T1000 (cell line): ENCODE measurements around the gene SEMA3G.

Experiments
- DNase-seq: peaks from one replicate; lab custom pipeline; 2025; ENCODE audit warnings: mixed read lengths; lab: John Stamatoyannopoulos, UW

Gene SEMA3G

DNA sequence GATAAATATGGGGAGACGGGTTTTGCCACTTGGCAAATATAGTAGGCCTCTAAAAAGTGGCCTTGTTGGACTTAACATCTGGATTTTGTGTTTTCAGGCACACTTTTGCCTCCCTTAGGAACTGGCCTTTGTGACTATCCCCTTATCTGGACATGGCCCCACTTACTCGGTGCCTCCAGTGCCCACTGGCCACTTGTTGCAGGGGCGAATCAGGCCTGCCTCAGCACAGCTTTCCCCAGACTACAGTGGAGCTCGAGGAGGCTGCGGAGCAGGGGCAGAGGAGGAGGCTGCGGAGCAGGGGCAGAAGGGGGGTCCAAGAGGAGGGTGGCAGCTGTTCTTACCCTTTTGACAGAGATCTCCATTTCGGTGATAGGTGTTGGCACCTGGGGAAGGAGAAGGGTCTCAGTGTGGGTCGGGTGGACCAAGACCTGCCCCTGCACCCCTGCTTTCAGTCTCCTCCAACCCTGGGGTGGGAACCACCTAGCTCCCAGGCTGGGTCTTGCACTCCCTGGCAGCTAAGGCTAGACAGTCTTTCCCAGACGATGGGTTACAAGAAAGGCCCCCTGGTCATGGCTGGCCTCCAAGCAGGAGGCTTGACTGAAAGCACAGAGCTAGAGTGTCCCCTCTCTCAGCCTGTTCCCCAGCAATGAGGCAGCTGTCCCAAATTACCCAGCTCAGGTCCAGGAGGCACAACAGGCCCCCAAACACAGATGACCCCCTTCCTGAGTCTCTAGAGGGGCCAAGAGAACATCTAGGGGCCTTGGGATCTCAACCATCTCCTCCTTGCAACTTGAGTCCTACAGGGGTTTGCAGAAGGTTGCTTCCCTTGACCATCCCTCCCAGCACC is 6.1 kb downstream of the SEMA3G start:
- DNase-seq, result no peak

DNA sequence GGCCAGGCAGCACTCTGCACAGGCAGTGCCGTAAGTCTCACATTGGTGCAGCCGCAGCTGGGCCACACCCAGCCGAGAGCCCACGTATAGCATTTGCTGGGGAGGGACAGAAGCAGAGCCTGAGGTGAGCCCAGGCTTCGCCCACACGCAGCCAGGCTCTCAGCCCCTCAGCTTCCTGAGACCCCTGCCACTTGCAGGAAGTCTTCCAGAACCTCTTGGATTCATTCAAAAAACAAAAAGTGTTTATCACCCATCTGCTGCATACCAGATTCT is 6.9 kb downstream of the SEMA3G start:
- no peak for DNase-seq

DNA sequence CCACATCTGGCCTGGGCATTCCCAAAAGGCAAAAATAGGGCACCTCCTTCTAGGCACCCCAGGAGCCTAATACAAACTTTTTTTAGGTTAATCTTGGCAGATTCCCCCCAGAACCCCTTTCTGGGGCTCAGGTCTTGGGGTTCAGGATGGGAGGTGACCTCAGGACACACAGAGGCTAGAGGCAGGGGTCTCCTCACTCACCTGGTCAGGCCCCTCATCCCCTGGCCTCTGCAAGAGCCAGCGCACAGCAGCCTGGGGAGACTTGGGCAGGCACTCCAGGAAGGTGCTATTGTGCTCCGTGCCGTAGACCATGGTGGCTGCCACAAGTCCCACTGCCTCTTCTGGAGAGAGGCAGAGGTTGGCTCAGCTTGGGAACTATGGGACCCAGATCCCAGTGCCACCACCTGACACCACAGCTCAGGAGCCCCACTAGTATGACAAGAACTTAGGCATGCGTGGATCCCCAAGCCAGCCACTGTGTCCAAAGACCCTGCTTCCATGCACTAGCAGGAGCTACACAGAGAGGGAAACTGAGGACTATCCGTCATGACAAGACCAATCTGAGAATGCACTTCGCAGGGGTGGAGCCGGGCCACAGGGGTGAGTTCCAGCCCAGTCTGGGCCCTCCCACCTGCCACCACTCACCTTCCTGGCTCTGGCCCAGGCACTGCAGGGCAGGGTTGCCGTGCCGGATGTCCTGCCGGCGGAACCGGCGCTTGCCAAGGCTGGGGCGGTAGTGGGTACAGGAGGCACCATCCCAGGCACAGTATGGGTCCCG is 7.4 kb downstream of the SEMA3G start:
- DNase-seq, result no peak

DNA sequence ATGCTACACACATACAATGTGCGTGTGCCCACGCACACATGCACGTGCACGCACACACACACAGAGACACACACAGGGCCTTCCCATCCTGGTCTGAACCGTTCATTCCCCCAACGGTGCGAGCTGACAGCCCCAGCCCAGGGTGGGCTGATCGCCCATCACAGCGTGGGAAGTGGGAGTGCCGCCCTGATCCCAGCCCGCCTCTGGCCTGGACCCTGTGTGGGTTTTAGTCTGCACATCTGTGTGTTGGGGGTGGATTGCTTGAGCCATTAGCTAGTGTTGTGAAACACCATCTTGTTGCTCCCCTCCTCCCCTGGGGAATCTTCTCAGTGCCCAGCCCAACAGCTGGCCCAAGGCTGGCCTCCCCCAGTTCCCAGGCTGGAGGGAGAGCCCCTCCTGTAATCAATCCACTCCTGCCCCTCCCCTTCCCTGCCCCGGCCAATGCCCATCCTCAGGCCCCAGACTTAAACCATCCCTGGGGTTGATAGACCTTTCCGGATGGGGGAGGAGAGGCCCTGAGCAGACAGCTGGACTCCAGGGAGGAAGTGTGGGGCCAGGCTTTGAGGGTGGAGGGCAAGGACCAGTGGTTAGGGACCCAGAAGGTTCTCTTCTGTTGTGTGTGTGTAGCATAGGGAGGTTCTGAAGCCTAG is 8.3 kb downstream of the SEMA3G start:
- DNase-seq, result no peak

DNA sequence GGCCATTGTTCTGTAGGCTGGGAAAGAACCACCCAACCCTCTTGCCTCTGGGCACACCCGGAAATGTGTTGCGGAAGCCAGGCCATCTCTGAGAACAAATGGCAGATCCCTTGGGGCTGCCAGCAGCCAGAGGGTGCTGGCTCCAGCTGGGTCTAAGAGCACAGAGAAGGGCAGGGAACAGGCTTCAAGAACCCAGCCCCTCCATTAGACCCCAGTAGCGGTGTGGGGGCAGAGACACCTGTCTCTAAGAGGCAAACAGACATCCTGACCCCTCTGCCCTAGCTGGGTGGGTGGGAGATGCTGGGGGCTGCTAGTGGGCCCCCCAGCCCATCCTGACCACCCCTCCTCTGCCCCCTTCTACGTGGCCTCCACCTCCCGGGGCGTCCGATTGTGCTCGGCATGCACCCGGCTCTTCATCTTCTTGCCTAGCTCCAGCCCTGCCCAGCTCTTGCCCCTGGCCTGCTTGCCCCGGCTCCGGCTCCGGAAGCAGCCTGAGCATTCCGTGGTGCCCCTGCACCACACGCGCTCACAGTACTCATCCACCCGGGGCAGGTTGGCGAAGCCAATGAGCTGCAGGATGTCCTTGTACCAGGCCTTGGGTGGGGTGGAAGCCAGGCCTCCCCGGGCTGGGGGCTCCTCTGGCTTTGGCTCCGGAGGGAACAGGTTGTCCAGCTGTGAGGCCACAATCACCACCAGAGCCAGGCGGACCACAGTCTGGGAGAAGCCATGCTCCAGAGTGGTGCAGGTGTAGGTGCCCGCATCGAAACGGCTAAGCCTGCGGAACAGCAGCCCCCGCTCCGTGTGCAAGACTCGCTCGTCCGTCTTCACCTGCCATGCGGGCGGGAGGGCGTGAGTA is 9.4 kb downstream of the SEMA3G start:
- DNase-seq, result no peak

DNA sequence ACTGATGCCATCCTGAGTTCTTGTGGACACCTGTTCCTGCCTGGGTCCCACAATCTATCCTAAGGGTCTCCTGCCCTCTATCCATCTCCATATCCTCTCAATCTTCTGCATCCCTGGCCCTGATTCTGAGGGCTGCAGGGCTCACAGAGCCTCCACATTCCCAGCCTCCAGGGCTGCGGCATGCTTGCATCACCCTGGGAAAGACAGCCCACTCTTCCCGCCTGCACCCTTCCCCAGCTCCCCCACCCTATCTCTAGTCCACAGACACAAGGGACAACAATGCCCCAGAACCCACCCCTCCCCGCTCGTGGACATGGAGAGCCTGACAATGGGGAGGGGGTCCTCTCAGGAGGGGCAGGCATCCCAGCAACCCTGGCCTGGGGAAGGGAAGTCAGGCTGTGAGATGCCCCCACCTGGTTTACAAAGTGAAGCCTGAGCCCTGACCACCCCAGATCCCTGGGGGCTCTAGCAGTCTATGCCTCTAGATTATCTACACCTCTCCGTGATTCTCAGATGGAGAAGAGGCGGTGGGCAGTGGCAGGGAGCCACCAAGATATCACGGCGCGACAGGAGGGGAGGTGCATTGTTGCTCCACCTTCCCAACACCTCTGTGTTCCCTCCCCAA is 10.3 kb downstream of the SEMA3G start:
- no peak for DNase-seq

DNA sequence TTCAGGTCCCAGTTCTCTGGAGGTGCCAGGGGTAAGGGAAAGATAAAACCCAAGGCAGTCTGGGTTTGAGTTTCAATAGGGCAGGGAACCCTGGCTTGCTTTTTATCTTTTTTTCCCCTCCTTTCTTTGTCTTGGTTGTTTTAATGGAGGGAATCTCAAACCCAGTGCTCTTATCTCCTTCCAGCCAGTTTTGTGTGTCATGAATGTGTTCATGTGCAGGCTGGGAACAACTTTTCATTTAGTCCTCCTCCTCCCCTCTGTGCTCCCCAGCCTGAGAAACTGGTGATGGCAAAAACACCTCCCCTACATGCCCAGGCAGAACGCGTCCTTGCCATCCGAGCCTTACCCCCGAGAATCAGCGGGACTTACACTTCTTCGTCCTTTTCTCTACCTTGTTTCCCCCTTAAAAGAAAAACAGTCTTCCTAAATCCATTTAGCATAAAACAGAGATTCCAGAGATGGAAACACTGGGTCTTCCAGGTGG is 10.9 kb downstream of the SEMA3G start:
- DNase-seq, result no peak

DNA sequence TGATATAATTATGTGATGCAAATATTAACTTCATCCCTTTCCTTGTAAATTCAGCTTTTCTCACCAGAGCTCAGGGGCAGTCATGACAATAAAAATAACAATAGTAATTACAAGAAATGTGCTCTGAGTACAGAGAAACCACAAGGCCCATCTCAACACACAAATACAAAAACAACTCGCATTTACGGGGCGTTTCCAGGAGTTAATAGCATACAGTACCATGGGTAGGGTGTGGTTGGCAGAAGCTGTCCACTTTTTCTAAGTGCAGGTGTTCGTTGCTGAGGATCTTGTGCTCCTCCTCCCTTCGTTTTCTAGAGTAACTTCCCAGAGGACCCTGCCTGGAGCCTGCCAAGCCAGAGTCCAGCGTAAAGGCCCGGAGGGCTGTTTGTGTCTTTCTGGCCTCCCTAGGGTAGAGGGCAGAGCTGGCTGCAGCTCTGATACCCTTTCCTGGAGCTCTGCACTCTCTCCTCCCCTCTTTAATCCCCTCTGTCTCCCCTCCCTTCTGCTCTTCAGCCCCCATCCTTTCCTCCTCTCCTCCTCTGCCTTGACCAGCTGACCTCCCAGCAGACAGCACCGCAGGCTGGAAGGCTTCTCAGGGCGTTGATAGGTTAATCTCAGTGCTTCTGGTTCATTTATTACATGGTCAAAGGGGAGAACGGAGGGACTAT is 11.4 kb downstream of the SEMA3G start:
- DNase-seq, result no peak

DNA sequence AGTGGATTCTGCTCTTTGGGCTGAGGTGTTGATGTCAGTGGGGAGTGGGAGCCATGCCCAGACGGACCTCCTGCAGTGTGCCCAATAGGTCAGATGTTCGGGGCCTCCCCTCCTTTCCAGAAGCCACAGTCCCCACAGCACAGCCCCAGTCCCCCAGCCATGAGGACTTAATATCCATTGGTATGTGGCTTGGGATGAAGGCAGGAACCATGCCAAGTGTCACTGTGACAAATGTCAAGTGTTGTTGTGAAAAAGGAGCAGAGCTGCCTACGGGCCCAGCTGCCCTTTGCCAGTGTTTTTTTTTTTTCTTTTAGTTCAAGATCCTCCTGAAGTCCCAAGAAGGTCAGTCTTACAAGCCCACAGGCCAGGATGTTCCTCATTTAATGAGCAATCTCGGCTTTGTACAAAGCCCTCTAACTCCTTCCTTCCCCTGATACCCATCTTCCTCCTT is 12.2 kb downstream of the SEMA3G start:
- no peak for DNase-seq

DNA sequence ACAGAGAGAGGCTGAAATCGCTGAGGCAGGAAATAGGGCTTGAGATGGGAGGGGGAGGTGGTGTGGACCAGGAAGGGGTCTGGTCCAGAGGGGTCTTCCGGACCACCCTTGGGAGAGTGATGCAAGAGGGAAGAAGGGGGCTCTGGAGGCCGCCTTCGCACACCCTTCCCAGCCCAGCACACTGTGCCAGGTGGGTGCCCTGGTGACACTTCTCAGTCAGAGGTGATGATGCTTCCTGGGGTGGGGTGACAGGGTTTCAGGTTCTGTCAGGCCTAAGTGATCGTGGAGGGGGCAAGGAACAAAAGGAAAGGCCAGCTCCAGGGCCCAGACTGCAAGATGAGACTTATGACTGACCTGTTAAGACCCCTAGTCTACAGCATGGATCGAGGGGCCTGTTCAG is 12.7 kb downstream of the SEMA3G start:
- no peak for DNase-seq

DNA sequence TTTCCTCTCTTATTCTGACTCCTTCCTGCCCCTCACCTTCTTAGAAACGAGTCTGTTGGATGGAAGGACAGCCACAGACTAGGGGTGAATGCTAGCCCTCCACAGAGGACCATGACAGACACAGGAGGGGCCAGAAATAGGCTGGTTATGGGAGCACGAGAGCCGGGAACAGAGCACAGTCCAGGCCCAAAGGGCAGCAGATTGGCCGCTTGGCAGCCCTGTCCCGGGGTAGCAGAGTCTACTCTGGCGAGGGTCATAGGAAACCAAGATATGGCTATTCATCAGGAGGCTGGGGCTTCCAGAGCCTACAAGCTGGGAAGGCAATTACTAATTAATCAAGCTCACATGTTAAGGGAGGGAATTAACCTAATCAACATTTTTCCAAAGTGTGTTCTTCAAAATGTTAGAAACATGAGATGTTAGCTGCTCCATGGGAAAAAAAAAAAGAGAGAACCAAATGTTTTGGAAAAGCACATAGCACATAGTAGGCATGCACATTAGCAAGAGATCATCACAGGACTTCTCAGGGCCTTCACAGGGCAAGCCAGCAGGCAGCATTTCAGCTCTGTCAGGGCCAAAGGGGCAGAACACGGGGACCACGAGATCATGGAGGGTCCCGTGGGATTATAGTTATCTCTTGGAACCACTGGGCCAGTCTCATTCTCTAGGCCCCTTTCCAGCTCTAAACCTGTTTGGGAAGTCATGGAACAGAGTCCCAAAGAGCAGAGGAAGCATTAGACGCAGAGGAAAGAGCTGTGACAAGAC is 13.3 kb downstream of the SEMA3G start:
- DNase-seq, result no peak

DNA sequence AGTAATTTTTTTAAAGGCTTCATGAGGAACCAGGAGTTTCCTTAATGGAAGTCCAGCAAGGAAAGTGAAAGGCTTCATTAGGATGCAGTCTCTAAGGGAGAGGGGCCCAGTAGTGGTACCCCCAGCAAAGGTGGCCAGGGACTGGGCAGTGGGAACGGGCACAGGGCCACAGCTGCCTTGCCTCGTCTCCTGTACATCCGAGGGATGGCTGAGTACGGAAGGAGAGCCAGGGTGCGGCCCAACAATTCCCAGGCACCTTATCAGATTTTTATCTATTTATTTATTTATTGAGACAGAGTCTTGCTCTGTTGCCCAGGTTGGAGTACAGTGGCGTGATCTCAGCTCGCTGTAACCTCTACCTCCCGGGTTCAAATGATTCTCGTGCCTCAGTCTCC is 14.5 kb downstream of the SEMA3G start:
- no peak for DNase-seq

DNA sequence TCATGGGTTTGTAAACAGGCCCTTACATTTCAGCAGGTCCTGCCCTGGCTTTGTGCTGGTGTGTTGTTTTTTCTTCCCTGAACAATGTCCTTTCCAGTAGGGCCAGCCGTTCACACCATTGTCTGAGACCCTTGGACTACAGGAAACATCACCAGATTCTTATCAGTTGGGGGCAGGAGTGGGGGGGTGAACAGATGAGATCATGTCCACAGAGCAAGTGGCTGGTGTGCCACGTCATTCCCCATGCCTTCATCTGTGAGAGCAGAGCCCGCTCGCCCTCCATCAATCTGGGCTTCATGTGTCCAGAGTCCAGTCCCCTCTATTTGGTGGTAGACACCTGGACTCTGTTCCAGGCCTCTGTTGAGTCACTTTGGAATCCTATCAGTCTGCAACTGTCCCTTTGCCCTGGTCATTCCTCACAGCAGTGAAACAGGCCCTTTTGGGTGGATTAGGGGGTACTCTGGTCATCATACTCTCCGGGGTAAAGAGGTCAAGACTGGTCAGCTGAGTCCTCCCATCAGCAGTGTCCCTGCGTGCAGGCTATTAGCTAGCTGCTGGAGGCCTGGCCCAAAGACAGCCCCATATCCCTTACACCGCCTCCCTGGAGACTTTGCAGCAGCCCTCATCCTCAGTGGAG is 15.0 kb downstream of the SEMA3G start:
- no peak for DNase-seq

DNA sequence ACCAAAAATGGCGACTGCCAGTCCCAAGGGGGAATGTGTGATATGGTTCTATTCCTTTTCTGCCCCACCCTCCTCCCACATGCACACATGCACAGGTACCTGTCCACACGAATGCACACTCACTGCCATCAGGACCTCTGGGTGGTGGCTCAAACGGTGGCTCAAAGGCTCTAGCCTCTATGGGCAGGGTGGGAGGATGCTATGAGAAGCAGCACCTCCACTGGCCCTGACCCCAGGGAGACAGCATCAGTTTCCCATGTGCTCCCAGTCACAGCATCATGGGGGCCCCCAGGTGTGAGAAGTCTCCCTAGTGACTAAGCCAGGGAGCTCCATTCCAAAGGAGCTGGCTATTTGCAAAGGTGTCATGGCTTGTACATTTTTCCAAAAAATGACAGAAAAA is 15.9 kb downstream of the SEMA3G start:
- no peak for DNase-seq

DNA sequence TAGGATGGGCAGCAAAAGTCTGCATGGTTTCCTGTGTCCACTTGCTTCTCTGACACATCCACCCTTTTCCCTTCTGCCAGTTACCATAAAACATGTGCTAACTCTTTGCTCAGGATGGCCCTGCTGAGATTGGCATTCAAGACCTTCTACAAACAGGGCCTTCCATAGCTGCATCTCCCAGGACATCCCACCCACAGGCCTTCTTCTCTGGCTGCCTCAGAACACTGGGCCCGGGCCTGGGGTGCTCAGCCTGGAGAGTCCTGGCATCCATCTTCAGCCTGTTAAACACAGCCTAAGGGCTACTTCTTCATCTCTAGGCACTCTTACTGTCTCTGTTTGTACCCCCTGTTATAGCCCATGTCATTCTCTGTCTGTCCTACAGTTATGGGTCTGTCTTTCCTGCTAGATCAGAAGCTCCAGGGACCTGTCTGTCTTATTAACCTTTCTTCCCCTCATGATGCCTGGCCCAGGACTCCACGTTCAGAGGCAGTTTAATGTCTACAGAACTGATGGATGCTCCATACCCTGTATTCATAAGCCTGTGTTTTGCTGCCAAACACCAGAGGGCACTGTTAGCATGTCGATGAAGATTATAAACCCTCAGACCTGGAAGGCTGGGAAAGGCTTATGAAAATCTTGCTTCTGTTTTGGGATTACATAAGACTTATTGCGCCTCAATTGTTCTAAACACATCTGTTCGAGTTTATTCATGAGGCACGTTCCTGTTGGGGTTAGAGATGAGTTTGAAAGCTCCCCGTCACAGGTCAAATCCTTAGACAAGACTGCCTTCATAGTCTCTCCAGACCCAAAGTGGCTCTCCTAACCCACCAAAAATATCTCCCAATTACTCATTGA is 16.5 kb downstream of the SEMA3G start:
- DNase-seq, result peak; percentile 29

DNA sequence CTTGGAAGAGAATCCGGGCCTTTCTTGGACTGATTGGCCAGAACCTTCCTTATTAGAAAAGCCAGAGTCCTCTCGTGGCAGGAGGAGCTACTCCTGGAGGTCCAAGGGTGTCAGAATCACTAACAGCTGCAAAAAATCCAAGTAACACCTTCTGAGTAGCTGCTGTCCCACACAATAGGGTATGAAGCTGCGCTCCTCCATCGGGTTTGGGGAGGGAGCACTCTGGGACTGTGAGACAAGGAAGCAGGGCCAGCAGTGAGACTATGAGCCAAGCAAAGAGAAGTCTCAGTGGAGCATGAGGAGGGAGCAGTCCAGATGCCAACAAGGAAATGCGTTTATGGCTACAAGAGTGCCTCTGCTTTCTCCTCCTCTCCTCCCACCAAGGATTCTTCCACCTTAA is 21.7 kb downstream of the SEMA3G start:
- DNase-seq, result no peak

DNA sequence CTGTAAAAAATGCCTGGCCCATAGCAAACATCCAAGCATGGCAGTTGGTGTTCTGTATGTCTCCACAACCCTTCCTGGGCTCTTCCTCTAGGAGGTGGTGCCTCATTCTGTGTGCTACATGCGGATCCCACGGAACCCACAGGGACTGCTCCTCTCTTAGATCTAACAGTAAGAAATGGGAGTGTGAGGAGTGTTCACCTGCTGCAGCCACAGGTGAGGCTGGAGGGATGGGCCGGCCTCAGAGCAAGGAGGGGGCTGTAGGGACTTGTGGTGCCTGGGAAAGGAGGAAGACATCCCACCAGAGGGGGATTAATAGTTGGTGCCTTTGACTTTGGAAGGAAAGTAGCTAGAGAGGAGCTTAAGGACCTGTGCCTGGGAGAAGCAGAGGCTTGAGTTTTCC is 22.2 kb downstream of the SEMA3G start:
- no peak for DNase-seq

DNA sequence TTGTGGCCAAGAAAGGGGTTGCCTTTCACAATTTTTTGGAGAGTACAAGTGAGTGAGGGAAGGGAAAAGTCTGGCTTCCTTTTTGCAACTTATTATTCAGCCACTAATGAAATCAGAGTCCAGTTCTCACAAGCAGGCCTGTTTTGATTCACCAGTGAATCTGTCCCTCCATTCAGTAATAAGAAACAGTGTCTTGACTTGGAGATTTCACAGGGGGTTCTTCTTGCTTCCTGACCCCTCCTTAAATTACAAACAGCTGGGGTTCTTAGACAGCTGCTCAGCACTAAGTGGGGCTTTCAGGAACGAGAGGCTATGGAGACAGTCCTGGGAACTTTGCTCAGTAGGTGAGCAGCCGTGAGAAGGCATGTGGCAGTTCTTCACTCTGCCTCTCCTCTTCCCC is 24.5 kb downstream of the SEMA3G start:
- no peak for DNase-seq

DNA sequence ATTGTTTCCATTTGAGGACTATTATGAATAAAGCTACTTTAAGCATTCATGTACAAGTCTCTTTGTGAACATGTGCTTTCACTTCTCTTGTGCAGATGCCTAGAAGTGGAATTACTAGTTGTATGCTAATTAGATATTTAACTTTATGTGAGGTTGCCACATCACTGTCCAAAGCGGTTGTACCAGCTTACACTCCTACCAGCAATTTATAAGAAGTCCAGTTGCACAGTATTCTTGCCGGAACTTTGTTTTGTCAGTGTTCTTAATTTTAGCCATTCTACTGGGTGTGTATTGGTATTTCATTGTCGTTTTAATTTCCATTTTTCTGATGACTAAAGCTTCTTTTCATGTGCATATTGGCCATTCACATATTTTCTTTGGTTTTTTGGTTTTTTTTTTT is 29.1 kb downstream of the SEMA3G start:
- DNase-seq, result no peak
